G401 (cell line): Measurements from ENCODE around the gene MYDGF. TPM values are rescaled to one million over a fixed set of nuclear protein-coding genes. Genes with fewer than 3 reads are reported as not detected.

Experiments
- DNase-seq: peaks from one replicate; pipeline ENCODE4 v3.0.0-alpha.2; 2015; ENCODE audit warnings: low spot score
- in situ Hi-C: cut with HindIII; loops from 2 replicates; pipeline ENCODE4 v1.10.0; 2016; ENCODE audit warnings: low sequenced_read_pairs, mixed read lengths
- total RNA-seq: library from RNA; depleted of rRNA; stranded (reverse); fragments of >200 nt; shearing (Covaris generic); gene quantifications from 2 replicates; pipeline ENCODE4 v1.2.3, GENCODE V29; 2014

The MYDGF gene
- total RNA-seq, 1 experiment from 2014 or later = 182 TPM

GRCh38 chr19:4650159-4650558 is 20.0 kb downstream of the MYDGF start:
- DNase-seq = no peak
- in situ Hi-C loops = no loop called here

- DNase-seq = no peak
- in situ Hi-C loops = no loop called here
Measured at GRCh38 chr19:4649392-4650047, 20.6 kb downstream of the MYDGF start.

DNA sequence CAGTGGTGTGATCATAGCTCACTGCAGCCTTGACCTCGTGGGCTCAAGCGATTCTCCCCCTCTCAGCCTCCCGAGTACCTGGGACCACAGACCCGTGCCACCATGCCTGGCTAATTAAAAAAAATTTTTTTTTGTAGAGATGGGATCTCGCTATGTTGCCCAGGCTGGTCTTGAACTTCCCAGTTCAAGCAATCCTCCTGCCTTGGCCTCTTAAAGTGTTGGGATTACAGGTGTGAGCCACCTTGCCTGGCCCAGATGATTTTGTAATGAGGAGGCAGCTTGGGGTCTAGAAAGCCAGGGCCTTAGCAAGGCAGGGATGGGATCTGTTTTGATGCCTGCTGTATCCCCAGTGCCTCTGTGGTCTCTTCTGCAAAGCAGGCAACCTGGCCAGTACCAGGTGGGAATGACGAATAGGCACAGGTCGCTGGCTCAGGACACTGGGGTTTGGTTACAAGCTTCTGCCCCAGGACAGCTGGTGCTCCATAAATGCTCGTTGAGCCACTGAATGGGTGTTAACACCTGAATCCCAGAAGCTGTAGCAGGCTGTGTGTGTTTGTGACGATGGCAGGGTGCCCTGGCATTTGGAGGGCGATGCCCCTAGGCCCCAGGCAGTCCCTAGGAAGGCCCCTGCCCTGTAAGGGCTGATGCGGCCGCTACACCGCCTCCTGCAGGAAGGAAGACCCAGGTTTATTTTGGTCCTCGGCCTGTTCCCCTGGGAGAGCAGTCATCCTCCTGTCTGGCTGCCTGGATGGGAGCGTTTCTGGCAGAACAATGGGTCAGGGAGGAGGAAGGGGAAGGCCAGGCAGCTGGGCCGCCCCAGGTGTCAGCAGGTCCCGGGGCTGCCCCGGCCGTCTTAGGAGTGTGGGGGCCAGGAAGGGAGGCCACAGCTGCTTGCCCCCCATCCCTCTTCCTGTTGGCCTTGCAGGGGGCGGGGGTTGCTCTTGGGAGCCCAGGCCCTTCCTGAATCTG is 22.2 kb downstream of the MYDGF start:
- peak; percentile 72 for DNase-seq
- in situ Hi-C loops = no loop called here

- in situ Hi-C loops = no loop called here
- DNase-seq = no peak
Measured at GRCh38 chr19:4645718-4646117, 24.4 kb downstream of the MYDGF start.

DNA sequence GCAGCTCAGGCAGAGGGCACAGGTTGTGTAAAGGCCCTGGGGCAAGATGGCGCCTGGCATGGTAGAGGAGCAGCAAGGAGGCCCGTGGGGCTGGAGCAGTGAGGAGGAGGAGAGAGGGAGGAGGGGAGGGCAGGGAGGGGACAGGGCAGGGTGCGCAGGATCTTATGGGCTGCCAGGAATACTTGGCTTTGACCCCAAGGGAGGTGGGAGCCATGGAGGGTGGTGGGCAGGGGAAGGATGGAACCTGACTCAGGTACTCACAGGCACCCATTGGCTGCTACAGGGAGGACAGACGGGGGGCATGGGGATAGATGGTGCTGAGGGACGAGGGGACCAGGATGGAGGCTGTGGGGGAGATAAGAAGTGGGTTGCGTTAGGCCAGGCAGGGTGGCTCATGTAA is 27.5 kb downstream of the MYDGF start:
- in situ Hi-C loops = no loop called here
- DNase-seq = no peak

GRCh38 chr19:4641132-4641531 is 29.0 kb downstream of the MYDGF start:
- in situ Hi-C loops = no loop called here
- no peak for DNase-seq

- in situ Hi-C loops = no loop called here
- DNase-seq = no peak
Measured at GRCh38 chr19:4640247-4641000, 29.7 kb downstream of the MYDGF start.

GRCh38 chr19:4639531-4640246 is 30.5 kb downstream of the MYDGF start:
- in situ Hi-C loops = no loop called here
- no peak for DNase-seq

- in situ Hi-C loops = no loop called here
- peak; percentile 94 for DNase-seq
Measured at GRCh38 chr19:4638828-4639530, 31.2 kb downstream of the MYDGF start, which contains the start of gene TNFAIP8L1. Gene TNFAIP8L1, plus strand, starts transcription at chr19:4639516. Its CDS starts 12,354 bp downstream, at chr19:4651870.

DNA sequence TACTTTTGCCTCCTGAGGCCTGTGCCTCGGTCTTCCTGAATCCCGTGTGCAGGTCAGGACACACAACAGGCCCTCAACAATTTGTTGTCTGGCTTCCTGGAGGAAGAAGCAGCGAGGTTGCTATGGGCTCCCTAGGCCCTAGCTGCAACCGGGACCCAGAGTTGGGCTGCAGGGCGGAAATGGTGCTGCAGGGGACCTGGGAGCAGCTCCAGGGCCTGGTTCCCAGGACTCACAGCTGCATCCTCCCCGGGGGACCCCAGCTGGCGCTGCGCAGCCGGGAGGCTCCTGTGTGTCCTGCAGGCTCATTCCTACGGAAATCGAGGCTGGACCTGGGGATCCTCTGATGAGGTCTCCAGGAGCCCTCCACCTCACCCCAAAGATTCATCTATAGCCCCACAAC is 31.8 kb downstream of the MYDGF start:
- in situ Hi-C loops = no loop called here
- no peak for DNase-seq

GRCh38 chr19:4636761-4637160 is 33.4 kb downstream of the MYDGF start:
- in situ Hi-C loops = no loop called here
- no peak for DNase-seq

- in situ Hi-C loops = no loop called here
- peak; percentile 57 for DNase-seq
Measured at GRCh38 chr19:4636151-4636717, 33.9 kb downstream of the MYDGF start.

DNA sequence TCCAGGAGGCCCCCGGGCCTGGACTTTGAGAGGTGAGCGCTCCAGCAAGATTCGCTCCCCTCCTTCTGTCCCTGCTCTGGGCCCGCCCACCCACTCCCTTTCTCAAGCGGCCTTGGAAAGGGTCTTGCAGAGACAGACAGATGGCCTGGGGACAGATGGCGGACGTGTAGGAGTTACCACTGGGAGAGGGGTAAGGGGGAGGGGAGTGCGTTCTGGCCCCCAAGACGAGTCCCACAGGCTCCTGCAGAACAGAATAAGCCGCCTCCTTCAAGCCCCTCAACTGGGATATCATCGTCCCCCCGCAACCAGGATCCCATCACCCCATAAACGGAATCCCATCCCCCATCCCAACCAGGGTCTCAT is 34.4 kb downstream of the MYDGF start:
- in situ Hi-C loops = no loop called here
- DNase-seq = no peak

GRCh38 chr19:4633140-4633967 is 36.8 kb downstream of the MYDGF start:
- DNase-seq = peak; percentile 63
- in situ Hi-C loops = no loop called here

- no peak for DNase-seq
- in situ Hi-C loops = no loop called here
Measured at GRCh38 chr19:4624733-4625362, 45.3 kb downstream of the MYDGF start.

- in situ Hi-C loops = no loop called here
- no peak for DNase-seq
Measured at GRCh38 chr19:4624301-4624700, 45.8 kb downstream of the MYDGF start.
